Inflammatory macrophage treated with lipopolysaccharide for 4 hours (primary cell): ENCODE data around the gene LRRC40.
"Not testable (repeated sequence)": the region's sequence is repeated elsewhere in the genome, so short reads cannot be mapped to it uniquely, and the experiment has no call there.

Experiments used
- DNase-seq: peaks from one replicate; pipeline ENCODE4 v3.0.0-alpha.2; 2020

The LRRC40 gene

GRCh38 chr1:70200065-70200464 lies 5.3 kb downstream of the LRRC40 start:
- no peak for DNase-seq

- DNase-seq: no peak
Measured at GRCh38 chr1:70196333-70196732, 9.0 kb downstream of the LRRC40 start.

DNA sequence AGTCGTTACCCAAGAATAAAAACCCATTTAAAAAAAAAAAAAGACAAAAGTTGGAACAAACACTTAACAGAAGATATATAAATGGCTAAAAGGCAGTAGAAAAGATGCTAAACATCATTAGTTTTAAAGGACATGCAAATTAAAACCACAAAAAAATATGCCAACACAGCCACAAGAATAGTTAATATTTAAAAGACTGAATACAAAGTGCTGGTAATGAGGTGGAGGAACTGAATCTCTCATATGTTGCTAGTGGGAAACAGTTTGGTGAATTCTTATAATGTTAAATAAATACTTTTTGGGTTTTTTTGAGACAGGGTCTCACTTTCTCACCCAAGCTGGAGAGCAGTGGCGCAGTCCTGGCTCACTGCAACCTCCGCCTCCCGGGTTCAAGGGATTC lies 10.0 kb downstream of the LRRC40 start:
- no peak for DNase-seq

- no peak for DNase-seq
Measured at GRCh38 chr1:70194601-70195000, 10.8 kb downstream of the LRRC40 start.

- DNase-seq: not testable (repeated sequence)
Measured at GRCh38 chr1:70192446-70192845, 12.9 kb downstream of the LRRC40 start.

DNA sequence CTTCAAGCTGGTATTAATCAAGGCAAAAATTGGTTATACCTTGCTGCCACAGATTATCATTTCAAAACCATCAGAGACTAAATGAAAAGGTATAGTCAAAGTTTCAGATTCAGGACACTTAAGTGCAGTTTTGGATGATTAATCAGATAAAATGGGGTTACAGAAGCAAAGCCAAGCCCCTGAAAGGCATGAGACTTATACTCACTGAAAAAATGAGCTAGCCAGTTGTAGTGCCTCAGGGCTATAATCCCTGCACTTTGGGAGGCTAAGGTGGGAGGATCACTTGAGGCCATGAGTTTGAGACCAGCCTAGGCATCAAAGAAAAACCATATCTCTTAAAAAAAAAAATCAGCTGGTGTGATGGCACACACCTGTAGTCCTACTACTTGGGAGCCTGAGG lies 15.2 kb downstream of the LRRC40 start:
- no peak for DNase-seq

GRCh38 chr1:70188522-70188921 lies 16.9 kb downstream of the LRRC40 start:
- no peak for DNase-seq

GRCh38 chr1:70185181-70185580 lies 20.2 kb downstream of the LRRC40 start:
- peak; percentile 19 for DNase-seq

- DNase-seq: no peak
Measured at GRCh38 chr1:70171512-70171911, 33.9 kb downstream of the LRRC40 start.

- no peak for DNase-seq
Measured at GRCh38 chr1:70169018-70169839, 36.1 kb downstream of the LRRC40 start.

DNA sequence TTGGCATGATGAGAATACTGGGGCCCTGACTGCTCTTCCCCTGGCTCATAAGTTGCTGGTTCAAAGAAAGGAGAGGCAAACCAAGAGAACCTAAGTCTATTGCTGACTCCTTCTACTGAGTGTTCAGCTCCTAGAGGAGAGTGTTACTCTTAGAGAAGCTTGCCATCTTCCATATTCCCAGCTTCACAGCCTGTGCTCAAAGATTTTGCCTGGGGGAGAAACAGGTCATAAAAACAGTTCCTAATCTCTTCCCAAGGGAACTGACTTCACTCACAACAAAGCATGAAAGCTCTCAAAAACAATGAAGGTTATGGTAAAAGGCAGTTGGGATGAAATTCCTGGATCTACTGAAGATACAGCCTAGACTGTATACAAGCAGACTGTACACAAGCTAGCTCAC lies 37.1 kb downstream of the LRRC40 start:
- DNase-seq: no peak

DNA sequence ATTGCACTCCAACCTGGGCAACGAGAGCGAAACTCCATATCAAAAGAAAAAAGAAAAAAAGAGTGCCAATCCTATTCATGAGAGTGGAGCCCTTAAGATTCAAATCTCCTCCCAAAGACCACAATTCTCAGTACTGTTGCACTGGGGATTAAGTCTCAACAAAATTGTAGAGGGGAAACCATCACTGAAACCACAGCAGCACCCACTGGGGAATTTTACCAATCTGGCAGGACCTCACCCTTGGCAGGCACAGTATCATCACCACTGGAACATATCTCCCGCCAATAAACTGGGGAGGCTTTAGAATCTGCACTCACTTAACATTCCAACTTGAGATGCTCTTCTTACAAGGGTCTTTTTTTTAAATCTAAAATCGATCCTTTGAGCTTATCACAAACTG lies 41.0 kb downstream of the LRRC40 start:
- DNase-seq: no peak

DNA sequence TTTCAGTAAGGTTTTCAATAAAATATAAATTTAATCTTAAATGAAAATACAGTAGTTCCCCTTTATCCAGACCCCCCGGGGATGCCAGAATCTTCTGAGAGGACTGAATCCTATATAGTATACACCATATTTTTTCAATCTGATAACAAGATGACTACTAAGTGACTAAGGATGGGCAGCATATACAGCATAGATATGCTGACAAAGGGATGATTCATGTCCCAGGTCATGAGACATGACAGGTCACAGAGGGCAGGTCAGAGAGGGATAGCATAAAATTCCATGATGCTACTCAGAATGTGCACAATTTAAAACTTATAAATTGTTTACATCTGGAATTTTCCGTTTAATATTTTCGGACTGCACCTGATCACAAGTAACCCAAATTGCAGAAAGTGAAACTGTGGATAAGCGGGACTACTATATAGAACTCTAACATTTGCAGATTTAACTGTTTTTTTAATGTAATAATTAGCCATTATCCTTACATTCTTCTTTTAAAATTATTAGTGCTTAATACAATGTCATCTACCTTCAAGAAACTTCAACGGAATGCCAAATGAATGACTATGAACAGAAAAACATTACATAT lies 48.8 kb downstream of the LRRC40 start:
- DNase-seq: no peak

- DNase-seq: no peak
Measured at GRCh38 chr1:70153739-70154138, 51.6 kb downstream of the LRRC40 start.

GRCh38 chr1:70150444-70150843 lies 54.9 kb downstream of the LRRC40 start:
- DNase-seq: no peak

DNA sequence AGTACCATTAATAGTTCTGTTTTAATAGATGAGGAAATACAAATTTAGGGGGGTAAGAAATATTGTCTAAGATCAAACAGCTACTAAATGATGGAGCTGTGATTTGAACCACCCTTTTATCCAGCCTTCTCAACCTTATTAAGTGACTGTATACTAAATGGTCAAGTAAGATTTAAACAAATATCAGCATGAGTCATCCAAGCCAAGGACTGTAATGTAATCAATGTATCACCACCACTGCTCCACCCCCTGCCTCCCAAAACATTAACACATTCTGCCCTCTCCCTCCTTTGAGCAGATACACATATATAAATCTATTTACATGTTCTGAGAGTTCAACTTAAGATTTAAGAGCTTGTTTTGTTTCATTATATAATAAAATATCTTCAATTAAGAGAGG lies 58.9 kb downstream of the LRRC40 start:
- DNase-seq: no peak

GRCh38 chr1:70143048-70143659 lies 62.2 kb downstream of the LRRC40 start:
- no peak for DNase-seq

- DNase-seq: no peak
Measured at GRCh38 chr1:70142075-70142474, 63.3 kb downstream of the LRRC40 start.

DNA sequence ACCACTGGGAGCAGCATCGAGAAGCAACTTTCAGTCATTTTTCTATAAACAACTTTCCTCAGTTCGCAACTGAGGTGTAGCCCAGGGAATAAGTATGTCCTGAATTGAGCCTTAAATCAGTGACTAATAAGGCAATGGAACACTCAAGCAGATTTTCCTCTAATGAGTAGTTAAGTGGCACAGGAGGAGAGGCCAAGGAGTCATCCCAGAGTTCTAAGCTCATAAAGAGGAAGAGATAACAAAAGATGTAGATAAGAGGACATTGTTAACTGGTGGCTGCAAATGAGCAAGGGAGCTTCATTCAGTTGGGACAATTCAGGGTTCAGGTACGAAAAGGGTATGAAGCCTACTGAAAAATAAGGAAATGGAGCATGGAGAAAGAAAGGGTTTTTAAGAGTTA lies 64.5 kb downstream of the LRRC40 start:
- no peak for DNase-seq

DNA sequence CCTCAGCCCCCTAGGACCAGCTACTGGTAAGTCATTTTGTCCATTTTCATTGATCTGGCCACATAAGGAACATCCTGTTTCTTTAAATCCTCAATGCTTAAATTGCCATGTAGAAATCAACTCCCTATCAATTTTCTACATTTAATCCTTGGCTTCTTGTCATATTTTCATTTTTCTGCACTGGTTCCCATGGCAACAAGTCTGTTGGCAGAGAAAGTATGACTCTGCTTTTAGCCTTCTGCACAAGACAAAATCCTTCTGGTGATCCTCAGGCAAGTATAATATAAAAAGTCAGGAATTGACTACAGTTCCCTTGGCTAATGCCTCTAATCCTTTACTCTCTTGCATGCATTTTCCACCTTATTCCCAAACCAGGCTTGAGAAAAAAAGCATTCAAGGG lies 65.0 kb downstream of the LRRC40 start:
- DNase-seq: no peak

- peak; percentile 35 for DNase-seq
Measured at GRCh38 chr1:70134148-70134547, 71.2 kb downstream of the LRRC40 start.

DNA sequence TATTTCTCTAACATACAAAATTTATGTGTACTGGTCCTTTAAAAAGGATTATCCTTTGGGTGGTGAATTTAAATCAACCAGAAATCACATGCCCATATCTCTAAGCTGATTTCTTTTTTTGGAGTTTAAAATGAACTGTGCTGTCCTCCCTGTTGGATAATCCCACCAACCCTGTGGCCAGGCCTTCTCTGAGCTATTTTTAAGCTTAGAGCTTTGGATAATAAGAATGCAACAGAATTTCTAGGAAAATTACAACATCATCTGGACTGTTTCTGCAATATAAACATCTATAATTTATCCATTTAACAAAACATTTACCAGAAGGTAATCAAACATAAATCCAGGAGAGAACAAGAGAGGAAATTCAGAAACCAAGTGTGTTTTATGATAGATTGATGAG lies 88.3 kb downstream of the LRRC40 start:
- DNase-seq: no peak

- no peak for DNase-seq
Measured at GRCh38 chr1:70115315-70115714, 90.1 kb downstream of the LRRC40 start.

GRCh38 chr1:70112838-70113237 lies 92.5 kb downstream of the LRRC40 start:
- no peak for DNase-seq
